K562 (cell line): ENCODE measurements around the gene HMGCL. TPM values are rescaled to one million over a fixed set of nuclear protein-coding genes. Genes with fewer than 3 reads are reported as not detected.

Experiments used
- ARNT ChIP-seq, 2 experiments: fragments of 450-650 bp; IDR thresholded peaks; 2 replicates each; pipeline ENCODE4 v1.6.1; 2016; ENCODE audit warnings: mild to moderate bottlenecking in 1 of 2
- BCOR ChIP-seq: fragments of 450-650 bp; IDR thresholded peaks from 2 replicates; pipeline ENCODE4 v1.6.1; 2016
- CCNT2 ChIP-seq: IDR thresholded peaks from 2 replicates; pipeline ENCODE4 v1.6.1; 2011; ENCODE audit warnings: borderline replicate concordance, low read depth, mild to moderate bottlenecking, moderate library complexity, mixed read lengths, low read length; ENCODE audit not compliant: insufficient read length; ENCODE audit errors: extremely low read depth
- DPF2 ChIP-seq: fragments of 450-650 bp; IDR thresholded peaks from 2 replicates; pipeline ENCODE4 v1.6.1; 2016
- KAT2B ChIP-seq: IDR thresholded peaks from one replicate; pipeline ENCODE4 v1.6.1; 2012; ENCODE audit warnings: low read depth, mild to moderate bottlenecking, control low read depth, inconsistent platforms, low read length, moderate library complexity
- NCOA2 ChIP-seq, 2 experiments: fragments of 450-650 bp; IDR thresholded peaks; 2 replicates each; pipeline ENCODE4 v1.6.1; 2018; ENCODE audit warnings: mild to moderate bottlenecking in 2 of 2, moderate library complexity in 1 of 2; ENCODE audit not compliant: partially characterized antibody in 2 of 2
- RBM22 ChIP-seq: fragments of 200-400 bp; formaldehyde crosslinking; IDR thresholded peaks from 2 replicates; pipeline ENCODE4 v1.6.1; 2018; ENCODE audit warnings: low read length, low read depth; ENCODE audit not compliant: poor library complexity, severe bottlenecking
- RUNX1 ChIP-seq: sonication (generic); IDR thresholded peaks from 2 replicates; pipeline ENCODE4 v1.6.1; 2016; ENCODE audit warnings: antibody characterized with exemption, low read depth
- SAFB2 ChIP-seq: fragments of 200-400 bp; formaldehyde crosslinking; IDR thresholded peaks from 2 replicates; pipeline ENCODE4 v1.6.1; 2018; ENCODE audit warnings: borderline replicate concordance, low read length, low read depth, moderate library complexity; ENCODE audit not compliant: severe bottlenecking
- SAP30 ChIP-seq: fragments of 200-600 bp; sonication (generic); IDR thresholded peaks from 2 replicates; pipeline ENCODE4 v1.6.1; 2012; ENCODE audit warnings: borderline replicate concordance, low read depth, mild to moderate bottlenecking, moderate library complexity, low read length, control low read depth, inconsistent platforms; ENCODE audit not compliant: insufficient read depth, poor library complexity, severe bottlenecking
- SP1 ChIP-seq: sonication (generic); formaldehyde crosslinking; IDR thresholded peaks from 2 replicates; pipeline ENCODE4 v1.8.1; 2022; ENCODE audit warnings: mild to moderate bottlenecking, missing genetic modification reagents
- SRSF7 ChIP-seq: fragments of 200-400 bp; formaldehyde crosslinking; optimal IDR thresholded peaks from 2 replicates; pipeline ENCODE3; 2017; ENCODE audit warnings: mild to moderate bottlenecking, low read depth, low read length
- THRAP3 ChIP-seq: fragments of 450-650 bp; IDR thresholded peaks from 2 replicates; pipeline ENCODE4 v1.6.1; 2016; ENCODE audit warnings: mild to moderate bottlenecking, inconsistent platforms, borderline replicate concordance
- TSC22D4 ChIP-seq: fragments of 450-650 bp; IDR thresholded peaks from 2 replicates; pipeline ENCODE4 v1.6.1; 2016; ENCODE audit warnings: missing genetic modification characterization, missing biosample characterization, control low read depth
- ZBTB26 ChIP-seq: fragments of 450-650 bp; formaldehyde crosslinking; IDR thresholded peaks from 2 replicates; pipeline ENCODE4 v1.4.0; 2022; ENCODE audit warnings: missing genetic modification characterization
- ZBTB49 ChIP-seq: sonication (generic); formaldehyde crosslinking; IDR thresholded peaks from 2 replicates; pipeline ENCODE4 v1.8.0; 2022; ENCODE audit warnings: missing genetic modification reagents, mild to moderate bottlenecking, borderline replicate concordance
- ZNF311 ChIP-seq: fragments of 250-450 bp; sonication (Bioruptor Pico); IDR thresholded peaks from 2 replicates; pipeline ENCODE4 v1.4.0; 2020; ENCODE audit warnings: mild to moderate bottlenecking, moderate library complexity
- ZNF384 ChIP-seq: IDR thresholded peaks from 2 replicates; pipeline ENCODE4 v1.6.1; 2012; ENCODE audit warnings: low read depth, low read length, improper control_type of control experiment
- ZSCAN32 ChIP-seq: fragments of 450-650 bp; formaldehyde crosslinking; IDR thresholded peaks from 2 replicates; pipeline ENCODE4 v1.4.0; 2020; ENCODE audit warnings: mild to moderate bottlenecking, moderate library complexity
- polyA plus RNA-seq, 8 experiments: library from polyadenylated mRNA; depleted of rRNA in 4 of 8; stranded (reverse) in 5 of 8; unstranded in 3 of 8; fragments of >200 nt; fragmentation: Nextera tagmentation in 2 of 8; fragmentation: Illumina TruSeq in 1 of 8; extraction: Ambion mirVana in 2 of 8; extraction: Trizol in 1 of 8; gene quantifications; 2 replicates each; pipeline versions ENCODE4 v1.2.1 to v1.2.3, GENCODE V29; 2011 to 2014; ENCODE audit warnings: inconsistent platforms in 1 of 8, missing spikeins in 1 of 8
- total RNA-seq, 7 experiments: library from RNA; depleted of rRNA in 6 of 7; stranded (reverse); fragments of >200 nt in 6 of 7; fragmentation: Illumina TruSeq in 2 of 7; extraction: Trizol in 2 of 7; gene quantifications; 2 replicates each; pipeline versions ENCODE4 v1.2.1 to v1.2.3, GENCODE V29; 2011 to 2021; ENCODE audit warnings: low replicate concordance in 1 of 7
- TF ChIP-seq, protein P1 (sequence below): fragments of 250-450 bp; sonication (Bioruptor Pico); IDR thresholded peaks from 2 replicates; pipeline ENCODE4 v1.5.0; 2021
- TF ChIP-seq, protein P2 (sequence below): fragments of 450-650 bp; conservative IDR thresholded peaks from 2 replicates; pipeline ENCODE4 v1.6.1; 2016; ENCODE audit warnings: missing genetic modification characterization, low read depth, mild to moderate bottlenecking, control low read depth, missing compliant biosample characterization

Gene HMGCL
- total and polyA plus RNA-seq, 9 of the 15 experiments (the other 6 are each of a cell fraction or from before 2014, with no cell fraction given), result 18.0 to 82.2 (median 24.2) TPM

DNA sequence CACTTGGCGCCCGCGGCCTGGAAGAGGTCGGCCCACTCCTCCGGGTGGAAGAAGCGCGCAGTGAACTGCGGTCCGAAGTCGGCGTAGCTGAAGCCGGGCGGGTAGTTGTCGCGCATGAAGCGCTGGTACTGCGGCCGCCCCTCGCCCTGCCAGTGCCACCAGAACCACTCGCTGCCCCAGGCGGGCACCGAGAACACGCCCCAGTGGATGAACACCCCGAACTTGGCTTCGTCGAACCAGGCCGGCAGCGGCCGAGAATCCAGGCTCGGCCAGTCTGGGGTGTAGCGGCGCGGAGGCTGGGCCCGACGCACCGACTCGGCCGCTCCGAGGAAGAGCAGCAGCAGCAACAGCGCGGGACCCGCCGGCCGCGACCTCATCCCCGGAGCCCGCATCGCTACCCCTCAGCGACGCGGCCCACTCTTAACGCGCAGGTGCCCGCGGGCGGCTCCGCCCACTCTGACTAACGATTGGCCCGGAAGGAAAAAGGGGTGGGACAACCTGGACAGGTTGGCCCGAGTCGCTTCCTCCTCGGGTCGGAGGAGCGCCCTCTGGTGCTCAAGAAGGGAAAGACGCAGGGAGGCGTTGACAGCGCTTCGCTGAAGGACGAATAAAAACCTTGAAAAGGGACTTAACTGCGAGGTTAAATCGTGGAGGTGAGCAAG, 42.8 kb upstream of the HMGCL start, which contains the start of gene FUCA1 (continued):
- TF ChIP-seq KAT2B, result no peak
- TF ChIP-seq DPF2, result no peak
- TF ChIP-seq ARNT (IDR thresholded peaks at IDR 0.05), result no peak; a peak in 1 of 4 replicates
- TF ChIP-seq, protein P1, sequence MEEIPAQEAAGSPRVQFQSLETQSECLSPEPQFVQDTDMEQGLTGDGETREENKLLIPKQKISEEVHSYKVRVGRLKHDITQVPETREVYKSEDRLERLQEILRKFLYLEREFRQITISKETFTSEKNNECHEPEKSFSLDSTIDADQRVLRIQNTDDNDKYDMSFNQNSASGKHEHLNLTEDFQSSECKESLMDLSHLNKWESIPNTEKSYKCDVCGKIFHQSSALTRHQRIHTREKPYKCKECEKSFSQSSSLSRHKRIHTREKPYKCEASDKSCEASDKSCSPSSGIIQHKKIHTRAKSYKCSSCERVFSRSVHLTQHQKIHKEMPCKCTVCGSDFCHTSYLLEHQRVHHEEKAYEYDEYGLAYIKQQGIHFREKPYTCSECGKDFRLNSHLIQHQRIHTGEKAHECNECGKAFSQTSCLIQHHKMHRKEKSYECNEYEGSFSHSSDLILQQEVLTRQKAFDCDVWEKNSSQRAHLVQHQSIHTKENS (CRISPR knock-in tag), result no peak
- no peak for TF ChIP-seq TSC22D4
- no peak for TF ChIP-seq ZSCAN32 (CRISPR knock-in tag)
- TF ChIP-seq, protein P2, sequence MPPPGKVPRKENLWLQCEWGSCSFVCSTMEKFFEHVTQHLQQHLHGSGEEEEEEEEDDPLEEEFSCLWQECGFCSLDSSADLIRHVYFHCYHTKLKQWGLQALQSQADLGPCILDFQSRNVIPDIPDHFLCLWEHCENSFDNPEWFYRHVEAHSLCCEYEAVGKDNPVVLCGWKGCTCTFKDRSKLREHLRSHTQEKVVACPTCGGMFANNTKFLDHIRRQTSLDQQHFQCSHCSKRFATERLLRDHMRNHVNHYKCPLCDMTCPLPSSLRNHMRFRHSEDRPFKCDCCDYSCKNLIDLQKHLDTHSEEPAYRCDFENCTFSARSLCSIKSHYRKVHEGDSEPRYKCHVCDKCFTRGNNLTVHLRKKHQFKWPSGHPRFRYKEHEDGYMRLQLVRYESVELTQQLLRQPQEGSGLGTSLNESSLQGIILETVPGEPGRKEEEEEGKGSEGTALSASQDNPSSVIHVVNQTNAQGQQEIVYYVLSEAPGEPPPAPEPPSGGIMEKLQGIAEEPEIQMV (tag), result no peak
- TF ChIP-seq SAFB2, result no peak
- peak; percentile 46 for TF ChIP-seq SAP30
- TF ChIP-seq ZBTB49 (CRISPR knock-in tag), result no peak
- TF ChIP-seq NCOA2 (IDR thresholded peaks at IDR 0.05; ENCODE audit: partially characterized antibody in 2 of 2), result no peak
- no peak for TF ChIP-seq THRAP3
- TF ChIP-seq RUNX1, result no peak
- peak; percentile 92 for TF ChIP-seq SP1
- TF ChIP-seq RBM22, result no peak
- TF ChIP-seq CCNT2, result no peak
- no peak for TF ChIP-seq ZNF384
- TF ChIP-seq ZBTB26 (CRISPR knock-in tag), result no peak
- no peak for TF ChIP-seq ZNF311 (CRISPR knock-in tag)
- TF ChIP-seq SRSF7, result no peak
- no peak; the same call in 1 of the 2 replicates for TF ChIP-seq BCOR
